Stimulated activated CD8-positive, alpha-beta memory T cell treated with anti-CD3 and anti-CD28 coated beads, Interleukin-7, amount 100 ng/mL, for 48 hours (primary cell): ENCODE measurements around the gene SAMD5.
"Not testable (repeated sequence)": the region's sequence is repeated elsewhere in the genome, so short reads cannot be mapped to it uniquely, and the experiment has no call there.

Source experiments
- DNase-seq, 2 donors: peaks; one replicate each; pipeline ENCODE4 v3.0.0-alpha.2; 2020; ENCODE audit warnings: low read depth in 1 of 2; ENCODE audit errors: extremely low read depth in 1 of 2

Gene SAMD5

DNA sequence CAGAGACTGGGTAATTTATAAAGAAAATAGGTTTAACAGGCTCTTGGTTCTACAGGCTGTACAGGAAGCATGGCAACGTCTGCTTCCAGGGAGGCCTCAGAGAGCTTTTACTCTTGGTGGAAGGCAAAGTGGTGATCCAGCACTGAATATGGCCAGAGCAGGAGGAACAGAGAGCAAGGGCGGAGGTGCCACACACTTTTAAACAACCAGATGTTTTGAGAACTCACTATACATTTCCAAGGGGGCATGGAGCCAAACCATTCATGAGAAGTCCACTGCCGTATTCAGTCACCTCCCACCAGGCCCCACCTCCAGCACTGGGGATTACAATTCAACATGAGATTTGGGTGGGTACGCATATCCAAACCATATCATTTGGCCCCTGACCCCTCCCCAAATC is 18.7 kb downstream of the SAMD5 start:
- no peak for DNase-seq

DNA sequence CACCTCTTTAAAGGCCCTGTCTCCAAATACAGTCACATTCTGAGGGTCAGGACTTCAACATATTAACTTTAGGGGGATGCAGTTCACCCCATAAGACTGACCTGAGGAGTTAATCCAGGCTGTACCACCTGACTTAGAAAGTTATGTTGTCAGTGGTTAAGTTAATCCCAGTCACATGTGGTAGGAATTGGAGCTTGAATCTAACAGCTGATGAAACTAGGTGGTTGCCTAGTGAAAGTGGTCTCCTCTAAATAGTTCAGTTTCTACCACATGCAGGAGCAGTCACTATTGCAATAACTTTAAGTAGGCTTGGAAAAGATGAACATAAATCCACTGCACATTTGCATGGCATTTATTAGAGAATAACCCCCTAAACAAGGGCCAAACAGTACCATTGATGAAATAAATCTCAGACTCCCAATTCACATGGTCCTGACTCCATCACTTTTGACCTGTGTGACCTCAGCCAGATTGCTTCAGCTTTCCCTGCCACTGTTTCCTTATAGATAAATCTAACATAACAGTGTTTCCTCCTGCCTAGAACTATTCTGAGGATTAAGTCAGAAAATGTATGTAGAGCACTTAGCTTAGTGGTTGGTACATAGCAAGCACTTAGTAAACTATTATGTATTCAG is 20.1 kb downstream of the SAMD5 start:
- no peak for DNase-seq

DNA sequence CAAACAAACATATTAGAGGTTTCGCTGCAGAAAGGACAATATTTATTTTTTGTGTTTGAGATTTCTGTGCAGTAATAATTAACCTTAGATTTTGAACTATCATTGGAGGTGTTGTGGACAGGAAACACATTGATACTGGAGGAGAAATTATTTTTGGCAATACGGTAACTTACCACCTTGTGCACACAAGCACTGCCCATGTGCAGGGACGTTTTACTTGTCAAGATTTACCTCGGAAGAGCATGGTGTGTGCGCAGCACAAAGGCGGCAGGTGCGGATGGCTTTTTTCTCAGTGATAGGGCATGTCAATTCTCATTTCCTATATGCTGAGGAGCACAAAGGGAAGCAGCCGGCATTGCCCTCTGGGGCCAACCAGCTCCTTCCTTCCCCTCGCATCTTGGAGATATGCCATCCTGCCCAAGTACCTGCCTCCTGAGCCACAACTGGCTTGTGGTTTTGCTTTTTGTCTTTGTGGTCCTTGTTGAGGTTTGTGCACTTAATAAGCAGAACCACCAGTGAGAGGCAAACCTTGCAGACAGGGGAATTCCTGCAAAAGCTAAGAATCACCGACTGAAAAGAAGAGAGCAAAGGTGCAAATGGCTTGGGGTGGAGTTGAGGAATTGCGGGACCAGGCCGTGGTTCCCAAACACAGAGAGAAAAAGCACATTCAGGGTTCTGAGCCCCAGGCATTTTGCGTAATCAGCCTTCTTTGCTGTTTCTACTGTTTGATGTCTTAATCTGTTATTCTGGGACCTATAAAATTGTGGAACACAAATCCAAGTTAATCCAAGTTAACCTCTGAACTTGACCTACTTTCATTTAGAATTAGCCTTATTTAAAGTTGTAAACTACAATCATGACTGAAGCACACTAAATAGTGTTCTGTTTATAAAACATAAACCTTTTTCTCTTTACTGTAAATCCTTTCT is 21.9 kb downstream of the SAMD5 start:
- no peak for DNase-seq

DNA sequence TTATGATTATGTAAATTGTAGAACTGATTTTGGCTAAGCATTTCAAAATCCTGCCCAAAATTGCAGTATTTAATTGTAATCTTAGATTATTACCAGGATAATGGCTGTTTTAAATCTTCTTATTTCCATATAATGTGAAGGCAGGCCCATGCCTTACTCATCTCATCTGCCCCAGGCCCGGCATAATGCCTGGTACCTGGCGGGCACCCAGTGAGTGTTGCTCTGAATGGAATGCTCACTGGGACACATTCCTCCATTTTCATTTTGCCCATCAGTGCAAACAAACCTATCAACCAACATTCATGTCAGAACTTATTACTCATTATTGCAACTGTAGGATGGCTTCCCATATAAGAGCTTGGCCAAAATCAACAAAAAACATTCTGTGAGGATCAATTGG is 22.8 kb downstream of the SAMD5 start:
- DNase-seq, result no peak

DNA sequence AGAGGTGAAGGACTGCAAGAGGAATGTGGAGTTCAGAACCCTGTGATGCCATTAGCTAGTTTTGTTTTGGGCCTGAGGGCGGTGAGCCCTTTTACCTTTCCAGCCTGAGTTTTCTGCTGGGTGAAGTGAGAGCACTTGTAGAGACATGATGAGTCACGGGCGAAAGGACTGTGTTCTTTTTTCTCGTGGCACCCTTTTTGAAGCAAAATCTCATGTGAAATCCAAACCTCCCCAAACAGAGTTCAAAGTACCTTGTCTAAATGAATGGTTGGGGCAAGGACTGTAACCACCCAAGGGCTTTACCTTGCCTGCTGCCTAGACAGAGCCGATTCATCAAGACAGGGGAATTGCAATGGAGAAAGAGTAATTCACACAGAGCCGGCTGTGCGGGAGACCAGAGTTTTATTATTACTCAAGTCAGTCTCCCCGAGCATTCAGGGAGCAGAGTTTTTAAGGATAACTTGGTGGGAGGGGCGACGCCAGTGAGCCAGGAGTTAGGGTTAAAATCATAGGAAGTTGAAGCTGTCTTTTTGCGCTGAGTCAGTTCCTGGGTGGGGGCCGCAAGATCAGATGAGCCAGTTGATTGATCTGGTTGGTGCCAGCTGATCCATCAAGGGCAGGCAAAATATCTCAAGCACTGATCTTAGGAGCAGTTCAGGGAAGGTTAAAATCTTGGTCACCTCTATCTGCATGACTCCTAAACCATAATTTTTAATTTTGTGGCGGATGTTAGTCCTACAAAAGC is 25.8 kb downstream of the SAMD5 start:
- DNase-seq, result no peak

DNA sequence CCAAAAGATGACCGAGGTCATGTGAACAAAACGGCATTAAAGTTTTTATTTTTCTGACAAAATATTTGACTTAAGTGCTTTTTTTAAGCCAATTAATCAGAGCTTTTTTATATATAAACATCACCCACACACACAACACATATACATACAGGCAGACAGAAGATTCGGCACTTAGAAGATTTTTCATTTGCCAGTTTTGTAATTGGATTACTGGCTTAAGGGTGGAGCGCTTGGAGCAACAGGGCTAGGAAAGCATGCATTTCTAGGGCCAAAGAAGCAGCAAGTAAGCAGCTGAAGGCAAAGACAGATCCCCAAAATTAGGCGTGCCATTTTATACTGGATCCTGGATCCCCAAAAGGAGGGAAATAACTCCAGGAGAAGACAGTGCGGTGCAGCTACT is 30.3 kb downstream of the SAMD5 start:
- no peak for DNase-seq

DNA sequence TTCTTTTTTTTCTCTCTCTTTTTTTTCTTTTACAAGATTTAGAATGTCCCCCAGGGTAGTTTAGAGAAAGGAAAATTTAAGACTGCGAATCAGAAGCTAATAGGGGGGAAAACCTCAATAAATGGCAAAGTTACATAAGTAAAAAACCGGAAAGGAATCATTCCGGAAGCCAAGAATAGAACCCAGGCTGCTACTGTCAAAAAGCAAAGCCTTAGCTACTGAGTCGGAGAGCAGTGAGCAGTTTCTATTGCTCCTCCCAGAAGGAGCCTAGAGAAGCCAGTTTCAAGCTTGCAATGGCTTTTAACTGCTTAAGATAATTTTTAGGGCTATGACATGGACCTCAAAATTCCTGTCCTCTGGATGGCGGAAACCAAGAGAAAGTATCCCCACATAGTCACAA is 31.6 kb downstream of the SAMD5 start:
- no peak for DNase-seq

DNA sequence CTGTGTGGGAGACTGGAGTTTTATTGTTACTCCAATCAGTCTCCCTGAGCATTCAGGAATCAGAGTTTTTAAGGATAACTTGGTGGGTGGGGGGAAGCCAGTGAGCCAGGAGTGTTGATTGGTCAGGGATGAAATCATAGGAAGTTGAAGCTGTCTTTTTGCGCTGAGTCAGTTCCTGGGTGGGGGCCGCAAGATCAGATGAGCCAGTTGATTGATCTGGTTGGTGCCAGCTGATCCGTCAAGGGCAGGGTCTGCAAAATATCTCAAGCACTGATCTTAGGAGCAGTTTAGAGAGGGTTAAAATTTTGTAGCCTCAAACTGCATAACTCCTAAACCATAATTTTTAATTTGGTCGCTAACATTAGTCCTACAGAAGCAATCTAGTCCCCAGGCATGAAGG is 33.9 kb downstream of the SAMD5 start:
- DNase-seq, result not testable (repeated sequence)

DNA sequence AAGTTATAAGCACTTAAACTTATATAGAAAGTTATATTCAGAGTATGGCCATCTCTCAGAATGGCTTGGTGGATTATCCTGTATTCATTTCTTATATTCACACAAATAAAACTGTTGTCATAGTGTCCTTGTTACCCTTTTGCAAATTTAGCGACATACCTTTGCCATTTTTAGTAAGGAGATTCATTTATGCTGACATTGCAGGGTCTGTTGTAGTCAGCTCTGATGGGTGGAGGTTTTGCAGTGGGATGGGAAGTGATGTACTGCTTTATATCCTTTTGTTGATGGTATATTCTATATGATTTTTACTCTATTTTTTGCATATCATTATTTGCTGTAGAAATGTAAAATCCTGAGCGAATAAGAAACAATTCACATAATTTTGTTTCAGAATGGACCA is 35.9 kb downstream of the SAMD5 start:
- no peak for DNase-seq

DNA sequence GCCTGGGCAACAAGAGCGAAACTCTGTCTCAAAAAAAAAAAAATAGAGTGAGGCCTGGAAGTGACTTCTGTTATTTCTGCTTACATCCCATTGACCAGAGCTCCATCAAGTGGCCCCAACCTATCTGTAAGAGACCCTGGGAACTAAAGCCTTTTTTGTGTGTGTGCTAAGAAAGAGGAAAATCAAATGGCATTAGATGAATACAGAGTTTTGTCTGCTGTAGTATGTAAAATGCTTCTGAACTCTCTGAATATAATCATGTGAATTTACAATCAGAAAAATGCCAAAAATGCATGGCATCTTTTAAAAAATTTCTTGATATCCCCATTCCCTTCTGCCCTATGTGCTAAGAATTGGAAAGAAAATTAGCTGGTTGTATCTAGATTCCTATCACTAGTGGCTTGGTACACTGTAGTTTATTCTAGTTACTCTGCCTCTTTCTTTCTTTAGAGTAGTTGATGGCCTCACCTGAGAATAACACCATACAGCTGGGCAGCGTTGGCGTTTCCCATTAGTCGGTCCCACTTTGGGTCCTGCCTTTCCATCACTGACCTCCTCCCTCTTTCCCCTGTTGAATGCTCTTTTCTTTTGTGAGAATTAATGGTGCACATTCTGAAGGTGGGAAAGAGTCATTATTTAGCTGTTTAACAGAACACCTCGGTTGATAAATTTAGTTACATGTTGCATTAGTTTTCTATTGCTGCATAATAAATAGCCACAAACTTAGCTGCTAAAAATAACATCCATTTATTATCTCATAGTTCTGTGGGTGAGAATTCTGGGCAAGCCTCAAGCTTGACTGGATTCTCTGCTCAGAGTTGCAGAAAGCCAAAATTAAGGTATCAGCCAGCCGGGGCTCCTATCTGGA is 38.2 kb downstream of the SAMD5 start:
- no peak for DNase-seq

DNA sequence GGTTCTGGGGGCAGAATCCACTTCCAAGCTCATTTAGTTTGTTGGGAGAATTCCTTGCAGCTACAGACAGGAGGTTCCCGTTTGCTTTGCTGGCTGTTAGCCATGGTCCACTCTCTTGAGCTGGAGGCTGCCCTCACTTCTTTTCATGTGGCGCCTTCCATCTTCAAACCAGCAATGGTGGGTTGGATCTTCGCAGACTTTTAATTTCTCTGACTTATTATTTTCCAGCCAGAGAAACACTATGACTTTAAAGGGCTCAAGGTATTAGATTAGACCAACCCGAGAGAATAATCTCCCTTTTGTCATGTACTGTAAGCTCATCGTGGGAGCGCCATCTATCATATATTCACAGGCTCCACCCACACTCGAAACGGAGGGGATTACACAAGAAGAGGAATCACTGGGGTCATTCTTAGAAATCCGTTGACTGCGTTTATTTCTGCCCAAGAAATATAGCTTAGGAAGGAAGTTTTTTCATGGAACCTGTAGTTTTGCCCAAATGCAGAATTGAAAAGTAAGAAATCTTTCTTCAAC is 38.9 kb downstream of the SAMD5 start:
- DNase-seq, result no peak

DNA sequence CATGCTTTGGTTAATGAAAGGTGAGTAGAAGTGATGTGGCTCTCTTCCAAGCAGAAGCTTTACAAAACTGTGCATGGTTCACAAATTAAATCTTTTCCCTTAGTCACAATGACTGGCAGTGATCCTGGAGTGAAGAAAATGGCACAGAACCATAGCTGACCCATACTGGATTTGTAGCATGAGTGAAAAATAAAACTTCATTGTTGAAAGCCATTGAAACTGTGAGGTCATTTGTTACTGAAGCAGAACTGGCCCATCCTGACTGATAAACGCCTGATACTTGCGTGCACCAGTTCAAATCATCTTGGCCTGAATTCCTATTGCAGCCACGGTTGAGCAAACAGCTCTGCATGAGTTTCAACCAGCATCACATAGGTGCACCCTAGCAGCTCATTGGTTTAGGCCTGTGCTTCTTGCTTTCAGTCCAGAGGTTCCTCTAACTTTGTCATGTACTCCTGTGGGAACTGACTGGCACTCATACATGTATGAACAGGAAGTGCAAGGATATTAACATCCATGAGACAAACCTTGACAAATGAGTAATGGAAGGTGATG is 40.5 kb downstream of the SAMD5 start:
- no peak for DNase-seq

DNA sequence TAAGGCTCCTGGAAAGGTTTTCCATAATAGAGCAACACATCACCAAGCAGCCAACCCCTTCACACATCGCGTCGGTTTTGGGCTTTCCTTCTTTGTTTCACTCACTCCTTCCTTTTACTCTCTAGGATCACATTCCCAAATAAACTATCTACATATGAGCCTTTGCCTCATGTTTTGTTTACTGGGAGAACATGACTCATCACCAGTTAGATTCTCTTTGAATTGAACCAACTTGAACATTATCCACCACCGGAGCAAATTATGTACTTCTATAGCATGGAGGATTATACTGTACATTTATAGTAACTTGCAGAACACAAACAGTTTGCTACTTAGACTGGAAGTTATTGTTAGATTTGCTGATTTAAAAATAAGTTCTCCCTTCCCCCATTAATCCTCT is 41.0 kb downstream of the SAMD5 start:
- no peak for DNase-seq

DNA sequence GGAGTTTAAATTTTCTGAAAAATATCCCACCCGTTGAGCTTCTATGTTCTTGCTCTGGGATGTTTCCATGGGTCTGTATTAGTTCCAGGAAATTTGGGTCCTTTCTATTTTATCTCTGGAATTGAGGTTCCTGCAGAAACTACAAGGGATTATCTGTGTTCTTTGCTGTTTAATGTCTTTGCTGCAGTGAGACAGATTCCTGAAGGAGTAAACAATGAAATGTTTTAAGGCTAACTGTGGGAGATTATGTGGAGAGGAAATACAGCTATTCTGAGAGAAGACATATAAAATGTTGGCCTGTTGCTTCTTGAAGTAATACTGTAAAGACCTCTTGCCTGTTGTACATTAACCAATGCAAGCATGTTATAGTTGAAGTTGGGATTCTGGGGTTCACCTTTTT is 43.5 kb downstream of the SAMD5 start:
- no peak for DNase-seq

DNA sequence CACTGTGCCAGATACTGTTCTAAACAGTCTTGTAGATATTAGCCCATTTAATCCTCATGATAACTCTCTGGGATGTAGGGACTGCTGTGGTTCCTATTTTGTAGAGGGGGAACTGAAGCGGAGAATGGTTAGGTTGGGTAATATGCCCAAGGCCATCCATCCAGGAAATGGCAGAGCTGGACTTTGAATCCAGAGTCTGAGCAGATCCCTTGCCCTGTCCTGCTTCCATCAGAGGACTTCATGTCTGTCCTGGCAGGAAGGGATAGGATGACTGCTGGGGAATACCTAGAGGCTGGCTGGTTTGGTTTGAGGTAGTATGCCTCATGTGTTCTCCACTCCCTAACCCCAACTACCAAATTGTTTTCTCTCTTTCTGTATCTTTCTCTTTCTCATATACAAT is 44.6 kb downstream of the SAMD5 start:
- DNase-seq, result no peak

DNA sequence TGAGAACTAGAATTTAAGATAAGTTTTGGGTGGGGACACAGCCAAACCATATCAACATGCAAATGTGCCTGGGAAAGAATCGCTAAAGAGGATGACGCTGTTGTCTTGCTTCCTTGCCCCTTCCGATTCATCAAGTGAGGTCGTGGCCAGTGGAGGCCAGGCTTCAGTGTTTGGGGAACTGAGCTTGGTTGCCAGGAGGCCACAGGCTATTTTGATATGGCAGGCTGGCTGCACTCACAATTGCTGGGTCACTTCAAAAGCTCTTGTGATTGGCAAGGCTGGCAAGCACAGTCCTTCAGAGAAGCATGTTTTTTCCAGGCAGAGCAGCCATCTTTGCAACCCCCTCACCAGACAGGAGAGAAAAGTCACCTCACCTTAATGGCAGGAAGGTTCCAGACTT is 45.8 kb downstream of the SAMD5 start:
- DNase-seq, result no peak

DNA sequence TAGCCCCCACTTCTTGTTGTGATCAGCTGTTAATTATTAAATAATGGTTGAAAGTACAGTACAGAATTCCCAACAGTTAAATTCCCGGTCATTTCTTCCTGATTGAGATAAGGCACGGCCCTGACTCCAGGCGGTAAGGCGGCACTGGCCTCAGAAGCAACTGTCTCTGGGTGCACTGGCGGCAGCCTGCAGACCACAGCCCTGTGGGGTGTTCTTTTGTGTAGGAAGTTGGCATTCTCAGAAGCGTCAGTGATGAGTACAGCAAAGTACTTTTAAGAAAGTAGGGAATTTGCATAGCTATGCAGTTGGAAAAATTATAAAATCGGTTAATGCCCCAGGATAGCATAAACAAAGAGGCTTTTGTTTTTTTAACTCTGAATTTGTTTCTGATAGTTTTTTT is 50.5 kb downstream of the SAMD5 start:
- no peak for DNase-seq

DNA sequence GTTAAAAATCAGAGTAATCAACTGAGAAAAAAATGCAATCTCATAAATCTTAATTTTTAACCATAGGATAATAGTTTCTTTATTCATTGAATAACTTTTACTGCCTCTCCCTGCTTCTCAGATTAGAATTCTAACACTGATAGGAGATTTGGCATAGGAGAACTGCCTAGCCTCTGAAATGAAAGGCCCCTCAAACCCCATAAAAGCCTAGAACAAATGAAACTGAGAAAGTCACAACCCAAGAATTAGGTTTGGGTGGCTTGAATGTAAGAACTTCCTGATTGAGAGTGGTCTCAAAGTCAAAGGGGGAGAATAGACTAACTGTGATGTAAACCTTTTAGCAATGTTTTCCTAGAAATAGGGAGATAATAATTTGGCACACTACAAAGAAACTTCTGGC is 52.2 kb downstream of the SAMD5 start:
- DNase-seq, result no peak

DNA sequence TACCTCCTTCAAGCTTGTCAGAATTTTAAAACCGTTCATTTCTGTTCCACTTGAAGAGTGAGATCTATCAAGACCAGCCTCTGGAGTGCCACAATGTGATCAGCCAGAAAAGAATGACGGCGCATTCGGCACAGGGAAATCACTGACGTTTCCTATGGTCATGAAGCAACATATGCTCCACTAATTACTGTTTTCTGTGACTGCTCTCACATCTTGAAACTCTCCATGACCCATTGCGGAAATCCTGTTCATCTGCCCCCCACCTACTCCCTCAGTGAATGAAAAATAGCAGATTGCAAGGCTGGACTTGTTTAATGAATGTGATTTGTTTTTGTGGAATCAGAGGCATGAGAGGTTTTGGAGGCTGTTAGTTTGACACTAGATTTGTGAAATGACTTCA is 53.2 kb downstream of the SAMD5 start:
- no peak for DNase-seq

DNA sequence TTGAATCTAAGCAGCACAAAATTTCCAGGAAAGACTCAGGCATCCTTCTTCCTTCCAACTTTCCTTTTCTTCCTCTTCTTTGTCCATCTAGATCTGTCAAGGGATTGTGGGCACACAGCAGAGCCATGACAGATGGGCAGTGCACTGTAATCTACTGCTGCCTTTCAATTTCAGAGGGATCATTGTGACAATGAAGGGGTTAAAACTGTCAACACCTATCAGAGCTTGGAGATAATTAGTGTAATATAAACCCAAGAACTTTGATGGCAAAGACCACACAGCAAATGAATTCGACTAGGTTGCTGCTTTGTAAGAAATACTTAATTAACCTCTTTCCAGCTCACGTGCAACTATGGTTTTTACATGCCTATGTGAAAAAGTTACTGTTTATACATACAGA is 55.0 kb downstream of the SAMD5 start:
- DNase-seq, result no peak
